GM12875 (cell line): ENCODE results near the gene TFCP2.

Experiments
- H3K4me3 ChIP-seq: one replicate; pipeline ENCODE4 v1.5.1; 2011; ENCODE audit warnings: low read depth, low read length, control low read depth
- TF ChIP-seq, protein P1 (sequence below): IDR thresholded peaks from 2 replicates; pipeline ENCODE4 v1.5.1; 2011; ENCODE audit warnings: low read depth, mild to moderate bottlenecking, control low read depth, inconsistent platforms, low read length, moderate library complexity, borderline replicate concordance; ENCODE audit not compliant: insufficient read depth

TFCP2 gene

DNA sequence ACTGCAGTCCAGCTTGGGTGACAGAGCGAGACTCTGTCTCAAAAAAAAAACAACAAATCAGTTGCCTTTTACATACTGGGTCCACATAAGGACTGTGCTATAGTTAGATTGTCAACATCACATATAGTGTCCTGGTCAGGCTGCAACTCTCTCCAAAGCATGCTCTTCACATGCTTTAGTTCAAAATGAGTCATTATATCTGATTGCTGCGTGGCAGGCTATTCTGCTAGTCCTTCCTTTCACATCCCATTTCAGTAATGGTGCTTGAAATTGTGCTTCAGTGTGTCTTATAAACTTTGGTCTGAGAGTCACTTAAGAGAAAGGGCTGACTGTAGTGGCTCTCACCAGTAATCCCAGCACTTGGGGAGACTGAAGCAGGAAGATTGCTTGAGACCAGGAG is 117.9 kb downstream of the TFCP2 start:
- TF ChIP-seq, protein P1, sequence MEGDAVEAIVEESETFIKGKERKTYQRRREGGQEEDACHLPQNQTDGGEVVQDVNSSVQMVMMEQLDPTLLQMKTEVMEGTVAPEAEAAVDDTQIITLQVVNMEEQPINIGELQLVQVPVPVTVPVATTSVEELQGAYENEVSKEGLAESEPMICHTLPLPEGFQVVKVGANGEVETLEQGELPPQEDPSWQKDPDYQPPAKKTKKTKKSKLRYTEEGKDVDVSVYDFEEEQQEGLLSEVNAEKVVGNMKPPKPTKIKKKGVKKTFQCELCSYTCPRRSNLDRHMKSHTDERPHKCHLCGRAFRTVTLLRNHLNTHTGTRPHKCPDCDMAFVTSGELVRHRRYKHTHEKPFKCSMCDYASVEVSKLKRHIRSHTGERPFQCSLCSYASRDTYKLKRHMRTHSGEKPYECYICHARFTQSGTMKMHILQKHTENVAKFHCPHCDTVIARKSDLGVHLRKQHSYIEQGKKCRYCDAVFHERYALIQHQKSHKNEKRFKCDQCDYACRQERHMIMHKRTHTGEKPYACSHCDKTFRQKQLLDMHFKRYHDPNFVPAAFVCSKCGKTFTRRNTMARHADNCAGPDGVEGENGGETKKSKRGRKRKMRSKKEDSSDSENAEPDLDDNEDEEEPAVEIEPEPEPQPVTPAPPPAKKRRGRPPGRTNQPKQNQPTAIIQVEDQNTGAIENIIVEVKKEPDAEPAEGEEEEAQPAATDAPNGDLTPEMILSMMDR = no peak
- no peak overlapping the region for H3K4me3 ChIP-seq

DNA sequence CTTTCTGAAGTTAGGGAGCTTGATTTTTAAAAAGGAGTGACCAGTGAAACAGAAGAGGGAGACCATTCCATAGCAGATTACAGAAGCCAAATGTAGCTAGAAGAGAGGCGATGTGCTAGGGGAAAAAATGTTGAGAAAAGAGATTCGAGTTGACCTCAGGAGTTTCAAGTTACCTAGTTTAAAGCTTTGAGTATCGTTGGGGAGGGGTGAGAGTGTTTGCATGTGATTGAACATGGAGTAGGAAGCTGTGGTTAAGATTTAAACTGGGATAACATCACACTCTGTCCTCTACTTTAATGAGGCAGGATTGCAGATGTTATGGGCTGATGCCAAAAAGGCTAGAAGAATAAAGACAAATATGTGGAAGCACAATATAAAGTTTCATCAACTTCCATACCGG is 121.1 kb downstream of the TFCP2 start:
- no peak overlapping the region for H3K4me3 ChIP-seq
- TF ChIP-seq, protein P1 = no peak

DNA sequence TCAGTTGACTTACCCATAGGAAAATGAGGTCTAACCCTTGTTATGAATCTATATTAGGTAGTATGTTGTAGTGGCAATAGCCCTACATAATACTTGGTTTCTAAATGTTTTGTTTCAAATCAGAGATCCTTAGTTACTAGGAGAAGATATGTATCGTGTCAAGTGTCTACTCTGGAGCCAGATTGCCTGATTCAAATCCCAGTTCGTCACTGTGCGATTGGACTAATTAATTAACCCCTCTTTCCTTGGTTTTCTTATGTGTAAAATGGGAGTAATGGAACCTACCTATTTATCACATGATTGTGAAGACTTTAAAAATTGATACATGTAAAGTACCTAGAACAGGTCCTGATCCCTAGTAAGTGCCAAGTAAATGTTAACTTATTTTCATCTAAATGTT is 123.4 kb downstream of the TFCP2 start:
- TF ChIP-seq, protein P1 = no peak
- no peak overlapping the region for H3K4me3 ChIP-seq

DNA sequence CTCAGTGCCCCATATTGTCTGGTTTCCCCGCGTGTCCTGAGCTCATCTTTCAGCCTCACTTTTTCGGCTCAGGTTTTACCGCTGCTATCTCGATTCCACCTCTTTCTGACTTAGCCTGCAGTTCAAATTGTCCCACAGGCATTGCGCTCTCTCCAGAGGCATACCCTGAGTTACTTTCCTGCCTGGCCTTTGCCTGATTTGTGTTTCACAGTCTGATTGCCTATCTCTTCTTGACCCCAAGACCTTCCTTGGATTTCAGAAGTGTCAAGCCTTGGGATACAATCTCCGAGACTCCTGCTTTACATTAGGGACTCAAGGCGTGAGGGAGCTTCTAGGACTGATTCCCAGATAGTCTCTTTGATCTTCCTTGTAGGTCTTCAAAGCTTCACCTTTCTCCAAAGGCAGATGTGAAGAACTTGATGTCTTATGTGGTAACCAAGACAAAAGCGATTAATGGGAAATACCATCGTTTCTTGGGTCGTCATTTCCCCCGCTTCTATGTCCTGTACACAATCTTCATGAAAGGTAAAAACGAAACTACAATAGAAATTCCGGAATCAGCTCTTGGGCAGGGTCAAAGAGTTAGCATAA is 124.2 kb downstream of the TFCP2 start:
- TF ChIP-seq, protein P1 = no peak

DNA sequence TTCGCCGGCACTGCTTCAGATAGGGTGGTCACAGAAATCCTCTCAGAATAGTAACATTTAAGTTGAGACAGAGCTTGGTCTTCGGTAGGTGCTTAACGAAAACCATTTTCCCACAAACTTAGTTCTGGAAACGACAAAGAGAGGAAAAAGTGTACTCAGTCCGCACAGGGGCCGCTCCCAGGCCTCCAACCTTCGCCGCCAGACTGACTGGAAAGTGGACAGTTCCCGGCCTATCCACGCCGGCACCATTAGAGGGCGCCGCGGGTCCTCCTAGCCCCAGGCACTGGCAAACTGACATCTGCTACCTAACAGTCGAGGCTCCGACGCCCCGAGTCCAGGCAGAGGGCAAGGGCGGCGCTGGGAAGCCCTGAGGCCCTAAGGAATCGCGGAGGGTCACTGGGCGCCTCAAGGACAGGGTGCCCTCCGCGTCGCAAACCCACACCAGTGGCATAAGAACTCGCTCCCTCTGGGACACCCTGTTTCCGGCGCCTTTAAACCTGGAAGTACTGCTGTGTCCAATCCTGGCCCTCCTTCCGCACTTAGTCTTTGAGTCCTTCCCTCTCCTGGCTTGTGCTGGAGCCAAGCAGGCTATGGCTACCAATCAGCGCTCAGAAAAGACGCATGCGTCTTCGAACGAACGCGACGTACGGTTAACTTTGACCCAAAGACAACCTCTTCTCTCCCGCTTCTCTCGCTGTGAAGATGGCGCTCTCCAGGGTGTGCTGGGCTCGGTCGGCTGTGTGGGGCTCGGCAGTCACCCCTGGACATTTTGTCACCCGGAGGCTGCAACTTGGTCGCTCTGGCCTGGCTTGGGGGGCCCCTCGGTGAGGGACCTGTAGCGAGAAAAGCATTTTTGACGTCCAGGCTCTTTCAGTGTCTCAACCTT is 125.0 kb downstream of the TFCP2 start, which contains the start of gene LETMD1:
Gene LETMD1, plus strand, starts transcription at position 673 of the 886 bp plus-strand sequence. Its CDS starts 30 bp downstream, at position 703.
- TF ChIP-seq, protein P1 = peak; percentile 94
- peak within 1 kb of the TSS; percentile 65 for H3K4me3 ChIP-seq

More for the DNA sequence above, 124.2 kb downstream of the TFCP2 start:
- peak overlapping the region; percentile 65 for H3K4me3 ChIP-seq
